Transverse colon (tissue), 4 donors: ENCODE results near the gene MYO16.

Experiments used
- EP300 ChIP-seq: sonication (generic); formaldehyde crosslinking; IDR thresholded peaks from one replicate; pipeline ENCODE4 v1.6.1; 2017; ENCODE audit warnings: antibody characterized with exemption, low read depth
- POLR2AphosphoS5 ChIP-seq, 3 donors: sonication (generic); formaldehyde crosslinking; IDR thresholded peaks; one replicate each; pipeline ENCODE4 v1.6.1; 2016; ENCODE audit warnings: antibody characterized with exemption in 3 of 3
- TF ChIP-seq, protein P1 (sequence below), 5 experiments: fragments of 200-600 bp in 3 of 5; fragments of 450-650 bp in 2 of 5; sonication (generic) in 3 of 5; IDR thresholded peaks; 1 replicate in 2 of 5; 2 replicates in 3 of 5; pipeline ENCODE4 v1.5.1; 2016 to 2017; ENCODE audit warnings: antibody characterized with exemption in 5 of 5, inconsistent platforms in 3 of 5, mild to moderate bottlenecking in 2 of 5, moderate library complexity in 1 of 5

DNA sequence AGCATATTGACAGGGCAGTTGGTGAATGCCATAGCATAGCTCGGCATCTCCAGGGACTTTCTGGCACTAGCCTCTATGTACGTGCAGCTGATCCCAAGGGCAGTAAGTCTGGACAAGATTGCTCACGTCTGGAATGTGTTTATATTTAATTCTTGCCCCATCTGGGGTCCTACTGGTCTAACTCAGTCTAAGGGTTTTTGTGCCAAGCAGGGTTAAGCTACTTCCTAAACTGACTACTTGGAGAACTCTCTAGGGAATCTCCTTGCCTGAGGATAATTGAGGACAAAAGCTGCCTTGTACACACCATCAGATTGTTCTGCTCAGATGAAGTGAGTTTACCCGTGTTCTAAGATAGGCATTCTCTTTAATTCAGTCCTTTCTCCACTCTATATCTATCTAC lies 358.1 kb downstream of the MYO16 start:
- TF ChIP-seq POLR2AphosphoS5 (IDR thresholded peaks at IDR 0.05) = no peak
- TF ChIP-seq EP300 = no peak
- TF ChIP-seq, protein P1, sequence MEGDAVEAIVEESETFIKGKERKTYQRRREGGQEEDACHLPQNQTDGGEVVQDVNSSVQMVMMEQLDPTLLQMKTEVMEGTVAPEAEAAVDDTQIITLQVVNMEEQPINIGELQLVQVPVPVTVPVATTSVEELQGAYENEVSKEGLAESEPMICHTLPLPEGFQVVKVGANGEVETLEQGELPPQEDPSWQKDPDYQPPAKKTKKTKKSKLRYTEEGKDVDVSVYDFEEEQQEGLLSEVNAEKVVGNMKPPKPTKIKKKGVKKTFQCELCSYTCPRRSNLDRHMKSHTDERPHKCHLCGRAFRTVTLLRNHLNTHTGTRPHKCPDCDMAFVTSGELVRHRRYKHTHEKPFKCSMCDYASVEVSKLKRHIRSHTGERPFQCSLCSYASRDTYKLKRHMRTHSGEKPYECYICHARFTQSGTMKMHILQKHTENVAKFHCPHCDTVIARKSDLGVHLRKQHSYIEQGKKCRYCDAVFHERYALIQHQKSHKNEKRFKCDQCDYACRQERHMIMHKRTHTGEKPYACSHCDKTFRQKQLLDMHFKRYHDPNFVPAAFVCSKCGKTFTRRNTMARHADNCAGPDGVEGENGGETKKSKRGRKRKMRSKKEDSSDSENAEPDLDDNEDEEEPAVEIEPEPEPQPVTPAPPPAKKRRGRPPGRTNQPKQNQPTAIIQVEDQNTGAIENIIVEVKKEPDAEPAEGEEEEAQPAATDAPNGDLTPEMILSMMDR (IDR thresholded peaks at IDR 0.05) = no peak
